HG03175 (cell line): ENCODE measurements around the gene CRMP1.

Experiments used
- ATAC-seq: cut with Tn5 transposase; IDR thresholded peaks from one replicate; pipeline ENCODE4 v1.9.1; 2021; ENCODE audit warnings: mild to moderate bottlenecking, moderate library complexity; ENCODE audit not compliant: unreplicated experiment

The CRMP1 gene

DNA sequence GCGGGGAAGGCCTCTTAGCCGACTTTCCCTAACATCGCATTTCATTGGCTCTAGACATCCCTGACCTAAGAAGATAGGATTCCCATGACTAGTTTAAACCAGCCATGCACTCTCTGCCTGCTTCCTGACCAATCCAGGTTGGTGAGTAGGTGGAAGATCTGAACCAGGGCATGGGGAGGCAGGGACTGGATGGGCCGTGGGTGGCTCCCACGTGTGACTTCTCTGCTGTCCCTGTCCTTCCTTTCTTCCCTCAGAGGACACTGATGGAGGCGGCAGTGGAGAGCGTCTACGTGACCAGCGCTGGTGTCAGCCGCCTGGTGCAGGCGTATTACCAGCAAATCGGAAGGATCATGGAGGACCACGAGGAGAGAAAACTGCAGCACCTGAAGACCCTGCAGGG lies 91.2 kb downstream of the CRMP1 start:
- ATAC-seq: no peak

DNA sequence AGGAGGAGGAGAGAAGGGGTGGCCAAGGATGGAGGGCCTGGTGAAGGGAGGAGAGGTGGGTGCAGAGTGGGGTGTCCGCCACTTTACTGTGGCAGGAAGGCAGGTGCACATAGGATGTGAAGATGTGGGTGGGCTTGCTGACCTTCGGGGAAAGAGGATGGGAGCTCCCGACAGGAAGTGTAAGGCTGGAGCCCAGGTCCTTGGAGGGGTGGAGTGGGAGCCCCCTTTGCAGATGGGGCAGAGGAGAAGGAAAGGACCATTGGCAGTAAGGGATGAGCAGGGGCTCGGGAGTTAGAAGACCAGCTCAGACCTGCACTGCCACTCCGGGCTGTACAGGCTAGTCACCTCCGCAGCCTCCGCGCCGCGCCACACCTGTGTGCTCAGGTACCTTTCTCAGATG lies 92.4 kb downstream of the CRMP1 start:
- no peak for ATAC-seq

GRCh38 chr4:5799406-5799805 lies 93.5 kb downstream of the CRMP1 start:
- ATAC-seq: no peak

- ATAC-seq: no peak
These were observed 93.9 kb downstream of the CRMP1 start for GRCh38 chr4:5798946-5799345.

GRCh38 chr4:5798462-5798861 lies 94.4 kb downstream of the CRMP1 start:
- no peak for ATAC-seq

- no peak for ATAC-seq
These were observed 95.0 kb downstream of the CRMP1 start for GRCh38 chr4:5797866-5798265.

DNA sequence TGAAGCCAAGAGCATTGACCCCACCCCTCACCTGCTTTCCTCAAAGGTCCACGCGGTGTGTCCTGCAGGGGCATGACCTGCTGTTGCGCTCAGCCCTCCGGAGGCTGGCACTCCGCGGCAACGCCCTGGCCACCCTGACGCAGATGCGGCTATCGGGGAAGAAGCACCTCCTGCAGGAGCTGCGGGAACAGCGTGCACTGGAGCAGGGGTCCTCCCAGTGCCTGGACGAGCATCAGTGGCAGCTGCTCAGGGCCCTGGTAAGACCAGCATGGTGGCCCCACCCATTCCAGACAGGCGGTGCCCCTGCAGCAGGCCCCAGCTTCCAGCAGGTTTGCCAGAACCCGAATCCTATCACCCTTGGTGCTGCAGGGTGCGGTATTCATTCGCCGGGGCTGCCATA lies 95.9 kb downstream of the CRMP1 start:
- no peak for ATAC-seq

DNA sequence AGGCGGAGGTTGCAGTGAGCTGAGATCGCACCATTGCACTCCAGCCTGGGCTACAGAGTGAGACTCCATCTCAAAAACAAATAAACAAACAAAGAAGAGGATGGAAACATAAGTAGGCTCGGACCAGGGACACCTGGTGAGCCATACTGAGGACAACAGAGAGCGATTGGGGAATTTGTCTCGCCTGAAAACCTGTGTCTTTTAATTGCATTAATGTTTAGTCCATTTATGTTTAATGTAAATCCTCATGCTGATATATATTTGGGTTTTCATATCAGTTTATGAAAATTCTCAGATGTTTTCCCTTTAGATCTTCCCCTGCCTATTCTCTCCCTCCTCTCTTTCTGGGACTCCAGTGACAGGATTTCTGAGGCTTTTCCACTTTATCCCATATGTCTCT lies 97.3 kb downstream of the CRMP1 start:
- ATAC-seq: no peak

GRCh38 chr4:5793514-5793913 lies 99.4 kb downstream of the CRMP1 start:
- ATAC-seq: no peak

GRCh38 chr4:5791654-5792053 lies 101.2 kb downstream of the CRMP1 start:
- no peak for ATAC-seq

GRCh38 chr4:5790546-5790857 lies 102.4 kb downstream of the CRMP1 start:
- no peak for ATAC-seq

GRCh38 chr4:5789141-5789540 lies 103.7 kb downstream of the CRMP1 start:
- no peak for ATAC-seq

- ATAC-seq: no peak
These were observed 104.7 kb downstream of the CRMP1 start for GRCh38 chr4:5788144-5788543.

- no peak for ATAC-seq
These were observed 105.6 kb downstream of the CRMP1 start for GRCh38 chr4:5787311-5787710.

DNA sequence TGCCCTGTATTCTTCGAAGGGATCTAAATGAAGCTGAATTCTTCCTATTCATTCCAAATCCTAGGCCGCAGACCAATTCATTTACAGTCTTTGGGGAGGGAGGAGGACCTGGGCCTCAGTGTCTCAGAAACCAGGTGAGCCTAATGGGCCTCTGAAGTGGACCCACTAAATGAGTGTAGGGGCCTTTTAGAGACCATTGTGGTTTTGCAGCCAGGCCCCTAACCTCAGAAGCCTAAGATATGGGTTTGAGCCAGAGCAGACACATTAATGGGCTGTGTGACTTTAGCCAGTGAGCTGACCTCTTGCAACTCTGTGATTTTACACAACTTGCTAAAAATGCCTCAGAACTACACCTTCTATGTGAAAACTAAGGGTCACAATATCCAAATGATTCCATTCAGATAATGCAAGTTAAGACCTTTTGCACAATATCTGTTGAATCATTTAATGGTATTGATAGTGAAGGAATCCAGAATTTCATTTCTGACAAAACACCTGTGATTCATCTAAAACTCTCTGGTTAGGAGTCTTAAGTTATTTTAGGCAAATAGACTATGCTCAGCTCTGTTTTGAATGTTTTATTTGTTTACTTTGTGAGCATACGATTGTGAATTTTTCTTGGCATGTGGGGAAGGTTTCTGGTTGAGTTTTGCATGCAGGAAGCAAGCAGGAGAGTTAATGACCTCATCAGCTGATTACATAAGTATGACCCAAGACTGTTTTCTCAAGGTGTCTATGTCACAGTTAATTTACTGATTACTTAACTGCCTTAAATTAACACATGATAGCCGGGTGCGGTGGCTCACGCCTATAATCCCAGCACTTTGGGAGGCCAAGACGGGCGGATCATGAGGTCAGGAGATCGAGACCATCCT lies 106.8 kb downstream of the CRMP1 start:
- no peak for ATAC-seq

DNA sequence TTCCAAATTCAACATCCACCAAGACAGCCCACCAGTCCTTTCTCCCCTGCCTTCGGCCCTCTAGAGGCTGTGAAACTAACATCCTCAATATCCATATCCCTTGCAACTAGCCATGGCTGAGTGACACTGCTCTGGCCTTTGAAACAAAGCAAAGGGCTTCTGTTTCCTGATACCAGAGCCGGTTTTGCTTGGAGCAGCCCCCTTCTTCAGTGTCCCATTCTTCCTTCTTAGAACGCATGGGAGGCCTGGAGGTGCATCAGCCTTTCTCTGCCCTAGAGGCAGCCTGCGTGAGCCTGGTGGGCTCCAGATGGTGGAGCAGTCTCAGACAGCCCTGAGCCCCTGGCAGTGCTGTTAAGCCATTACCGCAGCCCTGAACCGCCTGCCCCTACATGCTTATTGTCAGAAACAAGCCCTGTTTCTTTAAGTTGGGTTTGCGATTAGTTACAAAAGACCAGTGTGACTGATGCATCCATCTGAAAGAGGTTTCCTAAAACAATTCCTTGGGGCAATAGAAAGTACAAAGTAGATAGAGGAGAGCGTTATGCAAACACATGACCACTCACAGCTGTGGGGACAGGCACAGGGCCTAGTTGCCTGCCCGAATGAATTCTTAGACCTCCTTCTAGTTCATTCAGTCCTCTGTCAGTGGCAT lies 107.8 kb downstream of the CRMP1 start:
- no peak for ATAC-seq

DNA sequence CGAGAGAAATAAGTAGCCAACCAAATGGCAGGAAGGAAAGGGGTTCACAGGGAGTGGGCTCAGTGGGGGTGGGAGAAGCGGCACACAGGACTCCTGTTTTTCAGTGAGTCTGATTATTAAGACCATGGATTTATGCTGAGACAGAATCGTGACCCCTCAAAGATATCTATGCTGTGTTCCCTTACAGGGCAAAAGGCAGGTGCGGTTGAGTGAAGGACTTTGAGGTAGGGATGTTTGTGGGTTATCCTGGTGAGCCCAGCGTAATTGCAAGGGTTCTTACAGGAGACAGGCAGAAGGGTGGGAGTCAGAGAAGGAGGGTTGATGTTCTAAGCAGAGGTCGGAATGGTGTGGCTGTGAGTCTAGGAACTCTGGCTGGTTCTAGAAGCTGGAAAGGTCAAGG lies 108.9 kb downstream of the CRMP1 start:
- no peak for ATAC-seq

- no peak for ATAC-seq
These were observed 109.4 kb downstream of the CRMP1 start for GRCh38 chr4:5783486-5783885.

- ATAC-seq: no peak
These were observed 109.9 kb downstream of the CRMP1 start for GRCh38 chr4:5782829-5783476.

DNA sequence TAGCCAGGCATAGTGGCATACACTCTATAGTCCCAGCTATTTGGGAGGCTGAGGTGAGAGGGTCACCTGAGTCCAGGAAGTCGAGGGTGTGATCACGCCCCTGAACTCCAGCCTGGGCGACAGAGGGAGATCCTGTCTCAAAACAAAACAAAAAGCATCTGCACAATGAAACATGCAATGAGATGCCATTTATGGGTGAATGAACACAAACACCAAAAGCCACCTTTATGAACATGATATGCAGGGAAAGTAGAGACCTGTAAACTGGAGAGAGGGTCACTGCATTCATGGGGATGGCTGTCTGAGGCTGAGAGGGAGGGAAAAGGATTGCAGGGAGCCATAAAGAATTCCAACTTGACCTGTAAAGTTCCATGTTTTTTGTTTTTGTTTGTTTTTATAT lies 111.2 kb downstream of the CRMP1 start:
- no peak for ATAC-seq

- no peak for ATAC-seq
These were observed 111.9 kb downstream of the CRMP1 start for GRCh38 chr4:5780831-5781480.

- ATAC-seq: no peak
These were observed 116.4 kb downstream of the CRMP1 start for GRCh38 chr4:5776510-5776909.
